Kidney epithelial cell (primary cell): Measurements from ENCODE around the gene YTHDC2. TPM values are rescaled to one million over a fixed set of nuclear protein-coding genes. Genes with fewer than 3 reads are reported as not detected.

Experiments
- DNase-seq: peaks from one replicate; pipeline ENCODE4 v3.0.0-alpha.2; 2010; ENCODE audit warnings: low read depth
- H3K27me3 ChIP-seq: 2 replicates; pipeline ENCODE4 v1.6.0; 2011; ENCODE audit warnings: low read length; ENCODE audit not compliant: control insufficient read depth, insufficient read depth
- H3K36me3 ChIP-seq: 2 replicates; pipeline ENCODE4 v1.5.1; 2011; ENCODE audit warnings: low read length; ENCODE audit not compliant: control insufficient read depth, insufficient read depth
- H3K4me3 ChIP-seq: 2 replicates; pipeline ENCODE4 v1.5.1; 2011; ENCODE audit warnings: low read depth, mild to moderate bottlenecking, control low read depth, low read length
- CTCF ChIP-seq: IDR thresholded peaks from 2 replicates; pipeline ENCODE4 v1.5.1; 2011; ENCODE audit warnings: mild to moderate bottlenecking, moderate library complexity, low read length, control low read depth, inconsistent platforms; ENCODE audit not compliant: insufficient read depth, poor library complexity, severe bottlenecking
- total RNA-seq: library from RNA; depleted of rRNA; stranded (reverse); fragments of >200 nt; gene quantifications from 2 replicates; pipeline ENCODE4 v1.2.3, GENCODE V29; 2015

Gene YTHDC2
- total RNA-seq, 1 donor from 2014 or later = 18.4 TPM

- H3K36me3 ChIP-seq = no peaks in the 10 kb centered on the region
- no peak for TF ChIP-seq CTCF
- no peak for DNase-seq
- no peak overlapping the region for H3K4me3 ChIP-seq
- no peaks in the 10 kb centered on the region for H3K27me3 ChIP-seq
Observed at GRCh38 chr5:113495422-113495841, 18.1 kb upstream of the YTHDC2 start.

GRCh38 chr5:113502073-113502472 lies 11.4 kb upstream of the YTHDC2 start:
- Histone ChIP-seq H3K36me3 (no peaks in the 10 kb centered on the region), H3K4me3 (no peak overlapping the region), H3K27me3 (no peaks in the 10 kb centered on the region)
- DNase-seq = no peak
- TF ChIP-seq CTCF = no peak

- H3K27me3 ChIP-seq = no peaks in the 10 kb centered on the region
- H3K36me3 ChIP-seq = no peaks in the 10 kb centered on the region
- DNase-seq = no peak
- no peak overlapping the region for H3K4me3 ChIP-seq
- TF ChIP-seq CTCF = no peak
Observed at GRCh38 chr5:113503146-113503545, 10.3 kb upstream of the YTHDC2 start.

GRCh38 chr5:113505181-113505580 lies 8.3 kb upstream of the YTHDC2 start:
- TF ChIP-seq CTCF = no peak
- Histone ChIP-seq H3K27me3 (no peaks in the 10 kb centered on the region), H3K36me3 (no peaks in the 10 kb centered on the region), H3K4me3 (no peak overlapping the region)
- no peak for DNase-seq

- H3K4me3 ChIP-seq = no peak overlapping the region
- TF ChIP-seq CTCF = no peak
- H3K27me3 ChIP-seq = no peaks in the 10 kb centered on the region
- H3K36me3 ChIP-seq = no peaks in the 10 kb centered on the region
- DNase-seq = no peak
Observed at GRCh38 chr5:113507601-113508000, 5.9 kb upstream of the YTHDC2 start.

- Histone ChIP-seq H3K27me3 (no peaks in the 10 kb centered on the region), H3K4me3 (no peak overlapping the region), H3K36me3 (no peaks in the 10 kb centered on the region)
- TF ChIP-seq CTCF = no peak
- DNase-seq = no peak
Observed at GRCh38 chr5:113508756-113509155, 4.7 kb upstream of the YTHDC2 start.
